HepG2 (cell line): ENCODE results near the gene FRMPD2. TPM values are rescaled to one million over a fixed set of nuclear protein-coding genes. Genes with fewer than 3 reads are reported as not detected.
A peak's percentile ranks its signal among the peaks of the same experiment; 100 is the strongest.

Experiments used
- ARNTL ChIP-seq: sonication (generic); formaldehyde crosslinking; IDR thresholded peaks from 2 replicates; pipeline ENCODE4 v1.4.0; 2020; ENCODE audit warnings: mild to moderate bottlenecking, missing genetic modification reagents
- ATF7-NPFF ChIP-seq: sonication (generic); formaldehyde crosslinking; IDR thresholded peaks from 2 replicates; pipeline ENCODE4 v1.8.1; 2023; ENCODE audit warnings: mild to moderate bottlenecking, low read depth, missing genetic modification reagents, moderate library complexity
- CSRNP1 ChIP-seq: sonication (generic); formaldehyde crosslinking; IDR thresholded peaks from 2 replicates; pipeline ENCODE4 v1.8.1; 2023; ENCODE audit warnings: mild to moderate bottlenecking, missing genetic modification reagents
- ETV6 ChIP-seq: sonication (generic); formaldehyde crosslinking; conservative IDR thresholded peaks from 2 replicates; pipeline ENCODE4 v1.4.0; 2020; ENCODE audit warnings: missing genetic modification reagents
- FOXO1 ChIP-seq: sonication (generic); formaldehyde crosslinking; IDR thresholded peaks from 2 replicates; pipeline ENCODE4 v1.4.0; 2020; ENCODE audit warnings: missing genetic modification reagents
- GATAD1 ChIP-seq: IDR thresholded peaks from 2 replicates; pipeline ENCODE4 v1.6.1; 2016; ENCODE audit warnings: missing genetic modification reagents, missing compliant biosample characterization
- HES4 ChIP-seq: sonication (generic); formaldehyde crosslinking; IDR thresholded peaks from 2 replicates; pipeline ENCODE4 v1.9.0; 2021; ENCODE audit warnings: mild to moderate bottlenecking, missing genetic modification reagents, borderline replicate concordance
- JARID2 ChIP-seq: sonication (generic); formaldehyde crosslinking; IDR thresholded peaks from 2 replicates; pipeline ENCODE4 v1.8.1; 2023; ENCODE audit warnings: missing genetic modification reagents, inconsistent platforms; ENCODE audit not compliant: insufficient replicate concordance
- KDM5B ChIP-seq: sonication (generic); formaldehyde crosslinking; IDR thresholded peaks from 2 replicates; pipeline ENCODE4 v1.4.0; 2020; ENCODE audit warnings: missing genetic modification reagents, mild to moderate bottlenecking, borderline replicate concordance
- KDM6A ChIP-seq: IDR thresholded peaks from 2 replicates; pipeline ENCODE4 v1.6.1; 2016; ENCODE audit warnings: low read depth
- NFAT5 ChIP-seq: sonication (generic); formaldehyde crosslinking; IDR thresholded peaks from 2 replicates; pipeline ENCODE4 v1.4.0; 2020; ENCODE audit warnings: missing genetic modification reagents
- PAXIP1 ChIP-seq: sonication (generic); formaldehyde crosslinking; conservative IDR thresholded peaks from 2 replicates; pipeline ENCODE4 v1.4.0; 2020; ENCODE audit warnings: mild to moderate bottlenecking, missing genetic modification reagents, moderate library complexity
- RBAK ChIP-seq: sonication (generic); formaldehyde crosslinking; IDR thresholded peaks from 2 replicates; pipeline ENCODE4 v1.5.1; 2020; ENCODE audit warnings: mild to moderate bottlenecking, missing genetic modification reagents
- SMAD1 ChIP-seq: sonication (generic); formaldehyde crosslinking; IDR thresholded peaks from 2 replicates; pipeline ENCODE4 v1.4.0; 2020; ENCODE audit warnings: missing genetic modification reagents, low read depth, mild to moderate bottlenecking, borderline replicate concordance
- SP4 ChIP-seq: sonication (generic); formaldehyde crosslinking; IDR thresholded peaks from 2 replicates; pipeline ENCODE4 v1.8.1; 2023; ENCODE audit warnings: mild to moderate bottlenecking, missing genetic modification reagents
- ZBTB21 ChIP-seq: sonication (generic); formaldehyde crosslinking; IDR thresholded peaks from 2 replicates; pipeline ENCODE4 v1.4.0; 2020; ENCODE audit warnings: missing genetic modification reagents
- ZNF335 ChIP-seq: sonication (generic); formaldehyde crosslinking; IDR thresholded peaks from 2 replicates; pipeline ENCODE4 v1.4.0; 2020; ENCODE audit warnings: missing genetic modification reagents
- ZNF343 ChIP-seq: sonication (generic); formaldehyde crosslinking; IDR thresholded peaks from 2 replicates; pipeline ENCODE4 v1.4.0; 2020; ENCODE audit warnings: mild to moderate bottlenecking, missing genetic modification reagents
- ZNF746 ChIP-seq: sonication (generic); formaldehyde crosslinking; IDR thresholded peaks from 2 replicates; pipeline ENCODE4 v1.8.0; 2022; ENCODE audit warnings: mild to moderate bottlenecking, missing genetic modification reagents
- ZNF792 ChIP-seq: IDR thresholded peaks from 2 replicates; pipeline ENCODE4 v1.6.1; 2016
- ZNF883 ChIP-seq: sonication (generic); formaldehyde crosslinking; IDR thresholded peaks from 2 replicates; pipeline ENCODE4 v1.5.1; 2020; ENCODE audit warnings: mild to moderate bottlenecking, missing genetic modification reagents; ENCODE audit errors: not compliant biosample characterization
- polyA plus RNA-seq, 8 experiments: library from polyadenylated mRNA; depleted of rRNA in 3 of 8; stranded (reverse) in 7 of 8; unstranded in 1 of 8; fragments of >200 nt; fragmentation: Illumina TruSeq in 4 of 8; extraction: Trizol in 4 of 8; gene quantifications; 2 replicates each; pipeline versions ENCODE4 v1.2.1 to v1.2.3, GENCODE V29; 2011 to 2016; ENCODE audit warnings: low read depth in 4 of 8, missing spikeins in 1 of 8, mixed read lengths in 1 of 8; ENCODE audit not compliant: insufficient read depth in 1 of 8
- total RNA-seq, 5 experiments: library from RNA; depleted of rRNA; stranded (reverse); fragments of >200 nt; fragmentation: Illumina TruSeq; extraction: Trizol; gene quantifications; 2 replicates each; pipeline ENCODE4 v1.2.3, GENCODE V29; 2016; ENCODE audit warnings: low read depth in 1 of 5

Gene FRMPD2
- total and polyA plus RNA-seq, 2 of the 13 experiments (the other 11 are each of a cell fraction or from before 2014, with no cell fraction given): 0.45 to 1.3 TPM

- TF ChIP-seq CSRNP1 (CRISPR knock-in tag) (peak; percentile 42; the same call in 1 of the 2 replicates), KDM6A (CRISPR knock-in tag) (no peak), HES4 (CRISPR knock-in tag) (peak; percentile 95), JARID2 (no peak), ZNF883 (CRISPR knock-in tag) (peak; percentile 88), ZNF792 (CRISPR knock-in tag) (peak; percentile 37; the same call in 1 of the 2 replicates), ZNF746 (peak; percentile 60; the same call in 1 of the 2 replicates), KDM5B (CRISPR knock-in tag) (peak; percentile 99), SP4 (CRISPR knock-in tag) (peak; percentile 89), ZNF335 (CRISPR knock-in tag) (no peak), FOXO1 (CRISPR knock-in tag) (no peak), ETV6 (no peak), ARNTL (CRISPR knock-in tag) (peak; percentile 90), RBAK (CRISPR knock-in tag) (no peak), SMAD1 (0 out of 2 replicates have a peak, but pooled peaks have one; percentile 35), PAXIP1 (CRISPR knock-in tag) (peak; percentile 48; the same call in 1 of the 2 replicates), ZNF343 (CRISPR knock-in tag) (peak; percentile 84; the same call in 1 of the 2 replicates), ATF7-NPFF (CRISPR knock-in tag) (peak; percentile 92), GATAD1 (CRISPR knock-in tag) (0 out of 2 replicates have a peak, but pooled peaks have one; percentile 3), ZBTB21 (CRISPR knock-in tag) (no peak), NFAT5 (peak; percentile 90; the same call in 1 of the 2 replicates)
Measured at GRCh38 chr10:48306265-48306869, 31.9 kb upstream of the FRMPD2 start, which contains the start of gene MAPK8 (continued).
